HG03460 (cell line): ENCODE measurements around the gene EIF3D.
A peak's percentile ranks its signal among the peaks of the same experiment; 100 is the strongest.

Source experiments
- ATAC-seq: cut with Tn5 transposase; IDR thresholded peaks from one replicate; pipeline ENCODE4 v1.9.1; 2021; ENCODE audit not compliant: unreplicated experiment

The EIF3D gene, protein sequence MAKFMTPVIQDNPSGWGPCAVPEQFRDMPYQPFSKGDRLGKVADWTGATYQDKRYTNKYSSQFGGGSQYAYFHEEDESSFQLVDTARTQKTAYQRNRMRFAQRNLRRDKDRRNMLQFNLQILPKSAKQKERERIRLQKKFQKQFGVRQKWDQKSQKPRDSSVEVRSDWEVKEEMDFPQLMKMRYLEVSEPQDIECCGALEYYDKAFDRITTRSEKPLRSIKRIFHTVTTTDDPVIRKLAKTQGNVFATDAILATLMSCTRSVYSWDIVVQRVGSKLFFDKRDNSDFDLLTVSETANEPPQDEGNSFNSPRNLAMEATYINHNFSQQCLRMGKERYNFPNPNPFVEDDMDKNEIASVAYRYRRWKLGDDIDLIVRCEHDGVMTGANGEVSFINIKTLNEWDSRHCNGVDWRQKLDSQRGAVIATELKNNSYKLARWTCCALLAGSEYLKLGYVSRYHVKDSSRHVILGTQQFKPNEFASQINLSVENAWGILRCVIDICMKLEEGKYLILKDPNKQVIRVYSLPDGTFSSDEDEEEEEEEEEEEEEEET

DNA sequence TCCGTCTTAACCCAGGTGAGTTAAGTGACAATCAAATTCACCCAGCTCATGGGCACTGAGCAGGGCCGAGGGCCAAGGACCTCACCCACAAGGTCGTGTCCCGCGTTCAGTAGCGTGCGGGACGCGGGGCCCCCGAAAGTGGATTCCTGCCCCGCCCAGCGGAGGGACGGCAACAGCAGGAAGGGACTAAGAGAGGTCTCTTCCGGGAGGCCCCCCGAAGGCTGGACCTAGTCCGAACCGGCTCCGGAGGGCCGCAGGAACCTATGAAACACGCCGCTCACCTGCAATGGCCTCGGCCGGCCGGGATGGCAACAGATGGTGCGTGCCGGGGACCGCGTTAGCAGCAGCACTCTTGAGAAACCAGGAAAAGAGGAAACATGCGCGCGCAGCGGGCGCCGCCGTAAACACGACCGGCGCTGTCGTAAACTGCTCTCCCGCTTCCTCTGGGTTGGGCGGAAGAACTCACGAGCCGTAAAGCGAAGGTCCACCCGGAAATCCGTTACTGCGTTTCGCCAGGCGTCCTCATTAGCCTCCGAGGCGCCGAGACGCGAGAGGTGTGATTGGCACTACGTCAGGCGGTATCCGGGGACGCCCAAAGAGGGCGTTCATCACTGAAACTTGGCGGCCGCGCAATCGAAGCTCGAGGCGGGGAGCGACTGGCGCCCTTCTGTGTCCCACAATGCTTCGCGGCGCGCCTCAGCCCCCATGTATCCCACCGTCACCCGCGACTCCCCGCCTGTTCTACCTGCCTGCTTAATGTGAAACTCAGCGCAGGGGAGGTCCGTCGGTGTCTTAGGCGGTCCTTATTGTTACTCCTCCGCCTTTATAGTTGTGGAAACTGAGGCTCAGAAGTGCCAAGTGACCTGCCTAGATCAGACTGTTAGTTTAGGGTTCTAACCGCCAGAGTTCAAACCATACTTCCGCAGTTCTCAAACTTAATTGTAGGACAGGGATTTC lies at the start of gene EIF3D:
Gene EIF3D, minus strand, starts transcription at position 372 of the 957 bp plus-strand sequence. CDS start 3,045 bp downstream, outside the sequence.
- peak; percentile 85 for ATAC-seq

GRCh38 chr22:36578619-36579018 lies 49.7 kb upstream of the EIF3D start:
- no peak for ATAC-seq

GRCh38 chr22:36577019-36577418 lies 48.1 kb upstream of the EIF3D start:
- no peak for ATAC-seq

- ATAC-seq = no peak
These were observed 45.8 kb upstream of the EIF3D start for GRCh38 chr22:36574728-36575127.

DNA sequence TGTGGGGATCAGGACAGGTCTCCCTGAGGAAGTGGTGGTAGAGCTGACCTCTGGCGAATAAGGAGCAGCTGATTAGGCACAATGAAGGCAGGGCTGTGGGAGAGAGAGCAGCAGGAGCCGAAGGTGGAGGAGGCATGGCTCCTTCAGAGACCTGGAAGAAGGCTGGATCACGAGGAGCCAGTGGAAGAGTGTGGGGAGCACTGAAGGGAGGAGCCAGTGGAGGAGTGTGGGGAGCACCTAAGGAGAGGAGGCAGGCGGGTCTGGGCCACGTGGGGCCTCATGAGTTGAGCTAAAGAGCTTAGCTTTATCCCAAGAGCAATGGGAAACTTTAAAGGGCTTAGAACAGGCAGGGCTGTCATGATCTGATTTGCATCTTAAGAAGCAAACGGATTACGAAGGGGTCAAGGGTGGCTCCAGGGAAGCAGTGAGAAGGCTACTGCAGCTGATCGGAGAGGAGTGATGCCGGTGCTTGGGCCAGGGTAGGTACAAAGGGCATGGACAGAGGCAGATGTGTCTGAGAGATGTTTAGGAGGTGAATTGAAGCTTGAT lies 44.9 kb upstream of the EIF3D start:
- ATAC-seq = no peak

DNA sequence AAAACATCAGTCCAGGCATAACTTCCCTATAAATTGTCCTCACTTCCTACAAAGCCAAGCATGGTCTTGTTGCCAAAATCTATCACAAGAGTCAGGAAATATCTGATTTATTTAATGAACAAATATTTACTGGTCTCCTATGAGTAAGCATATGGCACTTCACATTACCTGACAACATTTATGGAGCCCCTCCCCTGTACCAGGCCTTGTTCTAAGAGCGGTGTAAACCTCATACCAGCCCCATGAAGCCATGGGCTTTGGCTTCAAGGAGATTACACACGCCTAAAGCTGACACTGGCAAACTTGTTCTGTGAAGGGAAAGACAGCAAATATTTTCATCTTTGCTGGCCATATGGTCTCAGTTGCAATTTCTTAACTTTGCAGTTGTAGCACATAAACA lies 43.0 kb upstream of the EIF3D start:
- ATAC-seq = no peak

- no peak for ATAC-seq
These were observed 41.0 kb upstream of the EIF3D start for GRCh38 chr22:36569999-36570398.

DNA sequence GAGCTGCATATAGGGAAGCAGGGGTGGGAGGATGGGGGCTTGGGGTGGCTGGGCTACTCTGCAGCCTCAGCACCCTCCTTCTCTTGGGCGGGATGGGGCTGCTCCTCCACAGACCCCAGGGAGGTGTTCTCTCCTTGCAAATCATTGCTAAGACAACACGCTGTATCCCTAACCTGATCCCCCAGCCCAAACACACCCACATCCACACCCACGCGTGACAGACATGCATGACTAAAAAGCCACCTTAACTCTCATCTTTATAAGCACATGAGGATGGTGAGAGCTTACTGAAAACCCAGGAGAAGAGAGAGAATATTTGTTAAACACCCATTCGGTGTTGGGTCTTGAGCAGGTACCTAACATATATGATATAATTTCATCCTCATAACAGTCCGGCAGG lies 39.9 kb upstream of the EIF3D start:
- ATAC-seq = no peak

GRCh38 chr22:36566720-36567119 lies 37.8 kb upstream of the EIF3D start:
- ATAC-seq = no peak

DNA sequence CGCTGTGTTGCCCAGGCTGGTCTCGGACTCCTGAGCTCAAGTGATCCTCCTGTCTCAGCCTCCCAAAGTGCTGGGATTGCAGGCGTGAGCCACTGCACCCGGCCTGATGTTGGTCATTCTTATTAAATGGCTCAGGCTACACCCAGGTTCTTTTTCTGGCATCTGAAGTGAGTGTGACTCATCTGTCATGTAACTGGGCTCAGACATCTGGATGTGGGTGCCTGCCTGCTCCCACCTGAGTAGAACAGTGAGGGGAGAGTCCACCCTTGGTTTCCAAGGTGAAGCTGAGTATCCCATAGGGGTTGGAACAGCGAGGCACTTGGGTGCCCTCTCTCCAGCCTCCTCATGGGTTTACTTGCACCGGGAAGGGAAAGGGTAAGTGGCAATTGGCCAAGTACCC lies 36.7 kb upstream of the EIF3D start:
- ATAC-seq = no peak

GRCh38 chr22:36565159-36565507 lies 36.2 kb upstream of the EIF3D start:
- no peak for ATAC-seq

DNA sequence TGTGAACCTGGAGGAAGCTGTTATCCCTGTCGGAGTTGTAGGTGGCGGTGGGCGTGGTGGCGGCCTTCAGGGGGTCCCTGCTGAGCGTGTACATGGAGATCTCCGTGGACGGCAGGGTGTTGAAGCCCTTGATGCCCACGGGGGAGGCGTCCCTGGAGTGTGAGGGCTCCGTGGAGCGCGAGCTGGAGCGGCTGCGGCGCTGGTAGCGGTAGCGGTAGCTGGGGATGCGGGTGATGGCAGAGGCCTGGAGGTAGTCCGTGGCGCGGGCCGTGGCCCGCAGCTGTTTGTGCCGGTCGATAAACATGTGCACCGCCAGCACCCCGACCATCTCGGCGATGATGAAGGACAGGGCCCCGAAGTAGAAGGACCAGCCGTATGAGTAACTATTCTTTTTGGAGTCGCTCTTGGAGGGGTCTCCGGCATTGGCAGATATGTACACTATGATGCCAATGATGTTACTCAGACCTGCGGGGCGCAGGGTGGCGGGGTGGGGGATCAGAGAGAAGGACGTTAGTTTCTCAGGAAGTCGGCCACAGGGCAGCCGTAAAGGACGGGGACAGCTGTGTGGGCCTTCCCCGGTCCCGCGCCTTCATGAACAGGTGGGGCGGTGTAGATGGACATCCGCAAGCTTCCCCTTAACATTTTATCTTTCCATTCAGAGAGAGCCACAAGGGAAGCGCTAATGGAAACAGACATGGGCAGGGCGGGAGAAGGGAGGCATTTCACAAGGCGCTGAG lies 35.6 kb upstream of the EIF3D start:
- no peak for ATAC-seq

GRCh38 chr22:36563898-36564297 lies 34.9 kb upstream of the EIF3D start:
- no peak for ATAC-seq

GRCh38 chr22:36563444-36563843 lies 34.5 kb upstream of the EIF3D start:
- ATAC-seq = no peak

DNA sequence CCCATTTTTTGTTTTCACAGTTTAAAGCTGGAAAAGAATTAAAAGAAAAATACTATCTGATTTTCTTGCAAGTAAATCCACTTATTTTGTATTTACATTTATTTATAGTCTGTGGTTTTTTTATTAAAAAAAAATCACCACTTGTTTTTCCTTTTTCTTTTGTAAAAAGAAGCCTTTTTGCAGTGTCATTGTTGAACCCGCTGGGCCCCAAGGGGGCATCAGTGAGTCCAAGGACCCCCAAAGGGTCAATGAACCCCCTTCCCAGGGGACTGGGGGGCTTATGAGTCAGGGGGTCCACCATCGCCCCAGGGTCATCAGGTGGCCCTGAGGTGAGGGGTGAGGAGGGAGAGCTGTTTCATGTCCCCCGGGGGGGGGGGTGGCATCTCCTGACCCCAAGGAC lies 34.0 kb upstream of the EIF3D start:
- ATAC-seq = no peak

DNA sequence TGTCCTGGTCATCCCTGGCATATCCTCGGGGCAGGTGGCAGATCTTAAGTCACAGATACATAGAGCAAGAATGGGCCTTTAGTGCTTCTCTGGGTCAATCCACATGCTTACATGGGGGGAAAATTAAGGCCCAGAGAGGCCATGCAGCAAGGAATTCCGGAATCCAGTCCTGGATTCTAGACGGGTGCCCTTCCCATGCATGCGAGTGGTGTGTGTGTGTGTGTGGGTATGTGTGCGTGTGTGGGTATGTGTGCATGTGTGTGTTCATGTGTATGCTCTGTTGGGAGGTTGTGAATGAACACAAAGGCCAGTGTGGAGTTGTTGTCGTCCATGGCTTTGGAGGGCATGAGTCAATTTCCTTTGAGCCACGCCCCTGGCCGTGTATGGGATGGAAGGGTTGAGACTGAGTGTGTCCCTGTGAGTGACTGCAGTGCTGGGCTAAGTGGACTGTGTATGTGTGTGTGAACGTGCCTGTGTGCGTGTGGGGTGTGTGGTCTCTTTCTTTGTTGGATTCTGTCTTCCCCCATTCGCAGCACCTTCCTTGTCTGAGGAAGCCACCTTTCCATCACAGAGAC lies 33.4 kb upstream of the EIF3D start:
- no peak for ATAC-seq

- no peak for ATAC-seq
These were observed 32.4 kb upstream of the EIF3D start for GRCh38 chr22:36561291-36561811.

- ATAC-seq = no peak
These were observed 31.0 kb upstream of the EIF3D start for GRCh38 chr22:36560001-36560400.

DNA sequence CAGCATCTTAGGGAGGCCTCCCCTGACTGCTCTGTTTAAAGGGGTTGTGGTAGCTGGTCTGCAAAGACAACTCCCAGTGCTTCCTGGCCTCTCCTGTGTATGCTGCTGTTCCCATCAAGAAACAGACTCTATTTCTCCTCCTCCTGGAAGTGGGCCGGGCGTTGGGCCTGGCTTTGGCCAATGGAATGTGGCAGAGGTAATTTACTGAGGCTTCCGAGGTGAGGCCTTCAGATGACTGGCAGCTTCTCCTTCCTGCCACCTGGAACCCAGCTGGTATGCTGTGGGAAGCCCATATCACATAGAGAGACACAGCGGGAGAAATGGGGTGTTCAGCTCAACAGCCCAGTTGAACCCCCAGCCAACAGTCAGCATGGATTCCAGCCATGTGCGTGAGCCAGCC lies 25.1 kb upstream of the EIF3D start:
- no peak for ATAC-seq

- no peak for ATAC-seq
These were observed 23.3 kb upstream of the EIF3D start for GRCh38 chr22:36552289-36552688.
